HCT116 (cell line): Measurements from ENCODE around the gene PDC. TPM values are rescaled to one million over a fixed set of nuclear protein-coding genes. Genes with fewer than 3 reads are reported as not detected.

Experiments used
- ATAC-seq: fragments of 200-7000 bp; cut with Tn5 transposase; 2 replicates; pipeline ENCODE4 v1.9.1; 2020; ENCODE audit warnings: mild to moderate bottlenecking, moderate library complexity
- BruUV-seq: library from RNA; stranded (reverse); fragments of 400-500 nt; replicated peaks from 2 replicates; lab custom pipeline; 2021; lab: Mats Ljungman, UMichigan
- CTCF ChIA-PET: fragments of 300-600 bp; sonication (Branson Sonifier 250); formaldehyde crosslinking; loops from one replicate; lab custom pipeline; 2021; ENCODE audit warnings: antibody characterized with exemption; lab: Charles Lee
- POLR2A ChIA-PET: fragments of 300-600, 350-600 bp; sonication (Branson Sonifier 250); formaldehyde crosslinking; loops from one replicate; lab custom pipeline; 2021; ENCODE audit warnings: antibody characterized with exemption; lab: Charles Lee
- RAD21 ChIA-PET, 2 experiments: fragments of 300-600 bp; sonication (Branson Sonifier 250); formaldehyde crosslinking; loops; one replicate each; lab custom pipeline; 2023; ENCODE audit warnings: low total read pairs in 2 of 2; ENCODE audit not compliant: uncharacterized antibody in 2 of 2, unreplicated experiment in 2 of 2, low non-redundant PET in 1 of 2; lab: Charles Lee
- DNase-seq: peaks from one replicate; pipeline ENCODE4 v3.0.0-alpha.2; 2010; ENCODE audit warnings: low read depth, low spot score
- H2AFZ ChIP-seq: fragments of 200-600 bp; shearing (Covaris generic), sonication (generic); 2 replicates; pipeline ENCODE4 v1.6.1; 2017; ENCODE audit warnings: low read depth, mixed run types, mixed read lengths, antibody characterized with exemption, low read length; ENCODE audit not compliant: poor library complexity, severe bottlenecking
- H3K27ac ChIP-seq: 2 replicates; pipeline ENCODE4 v1.5.1; 2012; ENCODE audit warnings: low read depth, low read length
- H3K27me3 ChIP-seq: fragments of 200-600 bp; sonication (generic); 2 replicates; pipeline ENCODE4 v1.6.1; 2016; ENCODE audit warnings: mixed run types, low read length, mixed read lengths; ENCODE audit not compliant: insufficient read depth
- H3K36me3 ChIP-seq, 2 experiments: fragments of 200-500 bp in 1 of 2; fragments of 200-600 bp in 1 of 2; sonication (Bioruptor generic) in 1 of 2; sonication (generic) in 1 of 2; 2 replicates each; pipeline versions ENCODE4 v1.5.1 to v1.6.1; 2014 to 2016; ENCODE audit warnings: low read length in 2 of 2, inconsistent platforms in 1 of 2, mixed read lengths in 1 of 2, mixed run types in 1 of 2; ENCODE audit not compliant: insufficient read depth in 2 of 2, control insufficient read depth in 1 of 2
- H3K4me1 ChIP-seq, 2 experiments: fragments of 200-600 bp in 1 of 2; sonication (generic) in 1 of 2; 2 replicates each; pipeline versions ENCODE4 v1.5.1 to v1.6.1; 2012 to 2017; ENCODE audit warnings: low read length in 2 of 2, inconsistent platforms in 1 of 2, mild to moderate bottlenecking in 1 of 2, mixed read lengths in 1 of 2, mixed run types in 1 of 2, moderate library complexity in 1 of 2; ENCODE audit not compliant: insufficient read depth in 2 of 2, control insufficient read depth in 1 of 2
- H3K4me2 ChIP-seq: fragments of 200-600 bp; sonication (generic); 2 replicates; pipeline ENCODE4 v1.6.1; 2017; ENCODE audit warnings: mixed run types, low read length, mixed read lengths
- H3K4me3 ChIP-seq, 2 experiments: fragments of 200-600 bp in 1 of 2; sonication (generic) in 1 of 2; replicated peaks in 1 of 2; 2 replicates each; pipeline ENCODE4 v1.5.1; 2011 to 2016; ENCODE audit warnings: low read length in 2 of 2, control low read depth in 1 of 2, low read depth in 1 of 2, mild to moderate bottlenecking in 1 of 2, mixed read lengths in 1 of 2, mixed run types in 1 of 2
- H3K79me2 ChIP-seq: fragments of 200-600 bp; sonication (generic); 2 replicates; pipeline ENCODE4 v1.6.1; 2017; ENCODE audit warnings: mild to moderate bottlenecking, mixed run types, low read length, moderate library complexity, mixed read lengths; ENCODE audit not compliant: insufficient read depth
- H3K9ac ChIP-seq: fragments of 200-600 bp; sonication (generic); 2 replicates; pipeline ENCODE4 v1.6.1; 2016; ENCODE audit warnings: low read length, mixed read lengths
- H3K9me2 ChIP-seq: fragments of 200-600 bp; sonication (generic), shearing (Covaris generic); 2 replicates; pipeline ENCODE4 v1.6.1; 2017; ENCODE audit warnings: mixed run types, mild to moderate bottlenecking, moderate library complexity; ENCODE audit not compliant: insufficient read depth
- H3K9me3 ChIP-seq, 2 experiments: fragments of 200-500 bp in 1 of 2; fragments of 200-600 bp in 1 of 2; sonication (Bioruptor generic) in 1 of 2; sonication (generic) in 1 of 2; 2 replicates each; pipeline ENCODE4 v1.6.1; 2014 to 2017; ENCODE audit warnings: low read length in 2 of 2, mixed read lengths in 2 of 2, inconsistent platforms in 1 of 2, low read depth in 1 of 2, mild to moderate bottlenecking in 1 of 2, mixed run types in 1 of 2, moderate library complexity in 1 of 2; ENCODE audit not compliant: control insufficient read depth in 1 of 2, insufficient read depth in 1 of 2
- H4K20me1 ChIP-seq: fragments of 200-600 bp; sonication (generic), shearing (Covaris generic); 2 replicates; pipeline ENCODE4 v1.6.1; 2017; ENCODE audit warnings: mixed run types, mild to moderate bottlenecking, moderate library complexity; ENCODE audit not compliant: insufficient read depth
- CBX3 ChIP-seq: IDR thresholded peaks from 2 replicates; pipeline ENCODE4 v1.6.1; 2012; ENCODE audit warnings: low read depth
- CTCF ChIP-seq, 3 experiments: fragments of 200-600 bp in 1 of 3; sonication (generic) in 1 of 3; IDR thresholded peaks in 2 of 3; conservative IDR thresholded peaks in 1 of 3; 2 replicates each; pipeline ENCODE4 v1.5.1; 2012 to 2017; ENCODE audit warnings: low read depth in 2 of 3, low read length in 2 of 3, antibody characterized with exemption in 1 of 3, borderline replicate concordance in 1 of 3, control low read depth in 1 of 3, mild to moderate bottlenecking in 1 of 3, mixed read lengths in 1 of 3, mixed run types in 1 of 3, moderate library complexity in 1 of 3; ENCODE audit not compliant: insufficient read depth in 1 of 3
- EGR1 ChIP-seq: IDR thresholded peaks from 2 replicates; pipeline ENCODE4 v1.6.1; 2012; ENCODE audit warnings: low read depth
- ELF1 ChIP-seq: IDR thresholded peaks from 2 replicates; pipeline ENCODE4 v1.6.1; 2012; ENCODE audit warnings: low read depth, borderline replicate concordance
- FOSL1 ChIP-seq: IDR thresholded peaks from 2 replicates; pipeline ENCODE4 v1.6.1; 2012; ENCODE audit warnings: low read depth
- POLR2AphosphoS5 ChIP-seq: IDR thresholded peaks from 2 replicates; pipeline ENCODE4 v1.6.1; 2011; ENCODE audit warnings: mild to moderate bottlenecking, low read depth, low read length, moderate library complexity
- RAD21 ChIP-seq: IDR thresholded peaks from 2 replicates; pipeline ENCODE4 v1.6.1; 2012; ENCODE audit warnings: low read depth, mild to moderate bottlenecking
- SRF ChIP-seq: IDR thresholded peaks from 2 replicates; pipeline ENCODE4 v1.6.1; 2012; ENCODE audit warnings: low read depth
- YY1 ChIP-seq: IDR thresholded peaks from 2 replicates; pipeline ENCODE4 v1.6.1; 2011; ENCODE audit warnings: low read length, low read depth, moderate library complexity, mild to moderate bottlenecking; ENCODE audit not compliant: insufficient replicate concordance; ENCODE audit errors: extremely low read depth
- ZNF274 ChIP-seq: fragments of 200-500 bp; sonication (Bioruptor generic); IDR thresholded peaks from 2 replicates; pipeline ENCODE4 v1.6.1; 2014; ENCODE audit warnings: mild to moderate bottlenecking, low read depth, low read length, inconsistent platforms
- intact Hi-C: fragments of 100-400 bp; cut with micrococcal nuclease; formaldehyde crosslinking; loops from 2 replicates; pipeline ENCODE4 v1.10.0; 2022
- total RNA-seq: library from RNA; stranded (reverse); gene quantifications from one replicate; pipeline ENCODE4 v1.2.1, GENCODE V29; 2021; ENCODE audit not compliant: unreplicated experiment

Gene PDC
- total RNA-seq, 1 experiment from 2014 or later: not detected

GRCh38 chr1:186482661-186483255, 21.8 kb upstream of the PDC start:
- H3K9me3 ChIP-seq: no peaks in the 10 kb centered on the region
- no peaks in the 10 kb centered on the region for H3K36me3 ChIP-seq
- no peaks in the 10 kb centered on the region for H4K20me1 ChIP-seq
- TF ChIP-seq CBX3 (no peak), POLR2AphosphoS5 (no peak), CTCF (IDR thresholded peaks at IDR 0.05 in 2 of 3, conservative IDR thresholded peaks at IDR 0.05 in 1 of 3; ENCODE audit: borderline replicate concordance in 1 of 3, insufficient read depth in 1 of 3, low read depth in 2 of 3, low read length in 2 of 3) (peak; percentile 64 to 94 (median 82); a peak in 5 of 6 replicates), EGR1 (no peak), RAD21 (peak; percentile 93)
- ChIA-PET POLR2A (interaction anchor here (0.7 kb wide), 1 partner anchor 324 kb away, joined by 3 read pairs; no protein-coding TSS in a partner anchor), RAD21 (interaction anchor here (0.6 to 1.1 kb wide), 2 partner anchors 123 to 240 kb away, joined by 3 to 5 read pairs; no protein-coding TSS in a partner anchor), CTCF (interaction anchor here (0.6 to 1.2 kb wide), 7 partner anchors 12 to 504 kb away, joined by 3 to 10 read pairs (median 3); no protein-coding TSS in a partner anchor)
- peak overlapping the region; percentile 28 for H2AFZ ChIP-seq
- no peak overlapping the region for H3K27ac ChIP-seq
- peak; percentile 59 for DNase-seq
- peak; percentile 91 for ATAC-seq
- no peak overlapping the region for H3K4me2 ChIP-seq
- H3K4me1 ChIP-seq: no peaks in the 10 kb centered on the region
- BruUV-seq: no TSS peak
- H3K27me3 ChIP-seq: no peaks in the 10 kb centered on the region
- H3K4me3 ChIP-seq: no peak overlapping the region
- H3K9ac ChIP-seq: no peak overlapping the region
- H3K9me2 ChIP-seq: no peaks in the 10 kb centered on the region
- H3K79me2 ChIP-seq: no peaks in the 10 kb centered on the region
- intact Hi-C loops: loop anchor here (1.0 to 2.0 kb wide), 4 partner anchors 122 to 504 kb away; no protein-coding TSS in a partner anchor

GRCh38 chr1:186481303-186481888, 20.5 kb upstream of the PDC start:
- Histone ChIP-seq H3K9ac (no peak overlapping the region), H3K27ac (no peak overlapping the region), H4K20me1 (no peaks in the 10 kb centered on the region), H3K9me3 (no peaks in the 10 kb centered on the region), H3K9me2 (no peaks in the 10 kb centered on the region), H3K27me3 (no peaks in the 10 kb centered on the region), H3K36me3 (no peaks in the 10 kb centered on the region), H3K4me1 (no peaks in the 10 kb centered on the region), H3K79me2 (no peaks in the 10 kb centered on the region), H3K4me3 (no peak overlapping the region), H3K4me2 (no peak overlapping the region), H2AFZ (no peak overlapping the region)
- TF ChIP-seq YY1: no peak
- no peak for TF ChIP-seq ZNF274
- no peak for TF ChIP-seq ELF1
- TF ChIP-seq CBX3: no peak
- no peak for TF ChIP-seq FOSL1
- no peak for TF ChIP-seq SRF
- intact Hi-C loops: no loop called here
- RAD21 ChIA-PET: no interaction called here
- DNase-seq (no peak), ATAC-seq (no peak)
- POLR2A ChIA-PET: no interaction called here
- no TSS peak for BruUV-seq
- CTCF ChIA-PET: interaction anchor here (1.6 kb wide), 1 partner anchor 106 kb away, joined by 4 read pairs; the partner anchor contains the start of genes ODR4 and TPR
